ENCODE results near the gene GJA3.
"Not testable (repeated sequence)": the region's sequence is repeated elsewhere in the genome, so short reads cannot be mapped to it uniquely, and the experiment has no call there.

The GJA3 gene

DNA sequence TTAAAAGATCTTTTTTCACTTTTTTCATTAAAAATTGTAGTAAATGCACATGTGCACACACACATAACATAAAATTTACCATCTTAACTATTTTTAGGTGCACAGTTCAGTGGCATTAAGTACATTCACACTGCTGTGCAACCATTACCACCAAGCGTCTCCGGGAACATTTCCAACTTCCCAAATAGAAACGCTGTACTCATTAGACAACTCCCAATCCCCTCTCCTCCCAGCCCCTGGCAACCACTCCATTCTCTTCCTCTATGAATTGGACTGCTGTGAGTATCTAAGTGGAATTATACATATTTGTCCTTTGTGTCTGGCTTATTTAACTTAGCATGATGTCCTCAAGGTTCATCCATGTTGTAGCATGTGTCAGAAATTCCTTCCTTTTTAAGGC is 20.3 kb upstream of the GJA3 start:
- no peak for DNase-seq

DNA sequence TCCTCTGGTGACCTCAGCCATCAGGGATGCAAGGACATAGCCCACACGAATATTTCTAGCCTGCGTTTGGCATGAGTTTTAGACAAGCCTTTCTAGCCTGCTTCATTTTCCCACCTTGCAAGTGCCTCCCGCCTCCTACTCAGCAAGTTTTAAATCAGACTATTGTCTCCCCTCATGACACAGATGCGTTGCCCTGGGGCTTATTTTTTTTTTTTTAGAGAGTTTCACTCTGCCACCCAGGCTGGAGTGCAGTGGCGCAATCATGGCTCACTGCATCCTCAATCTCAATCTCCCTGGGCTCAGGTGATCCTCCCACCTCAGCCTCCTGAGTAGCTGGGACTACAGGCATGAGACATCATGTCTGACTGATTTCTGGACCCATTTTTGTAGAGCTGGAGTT is 17.3 kb upstream of the GJA3 start:
- no peak for DNase-seq

DNA sequence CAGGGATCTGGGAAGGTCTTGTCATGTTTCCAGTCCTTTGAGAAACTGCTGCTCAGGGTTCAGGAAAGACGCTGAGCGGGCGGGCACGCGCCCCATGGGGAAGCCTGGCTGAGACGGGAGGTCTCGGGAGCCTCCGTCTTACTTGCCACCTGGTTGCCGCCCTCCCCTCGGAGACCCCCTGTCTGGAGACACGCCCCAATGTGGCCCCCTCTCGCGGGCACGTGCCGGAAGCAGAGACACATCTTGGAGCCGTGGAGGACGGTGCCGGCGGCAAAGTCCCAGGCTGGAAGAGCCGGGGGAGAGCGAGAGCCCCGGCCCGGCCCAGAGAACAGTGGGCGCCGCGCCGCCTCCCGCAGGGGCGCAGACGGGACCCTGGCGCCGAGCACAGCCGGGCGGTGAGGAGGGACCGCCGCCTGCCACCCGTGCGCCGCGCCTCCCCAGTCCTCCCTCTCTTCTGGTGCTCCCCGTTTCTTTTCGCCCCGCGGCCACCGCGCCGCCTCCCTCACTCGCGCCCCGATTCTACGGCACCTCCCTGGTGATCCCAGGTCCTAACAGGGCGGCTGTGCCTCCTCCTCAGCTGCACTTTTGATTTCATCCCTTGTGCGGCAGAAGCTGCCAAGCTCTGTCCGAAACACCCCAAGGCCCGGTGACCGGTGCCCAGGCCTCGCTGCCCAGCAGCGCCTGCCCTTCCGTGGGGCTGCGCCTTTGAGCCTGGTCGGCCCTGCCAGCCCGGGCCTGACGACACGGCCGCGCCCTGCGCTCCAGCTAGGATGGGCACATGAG is 16.4 kb upstream of the GJA3 start:
- DNase-seq = no peak

DNA sequence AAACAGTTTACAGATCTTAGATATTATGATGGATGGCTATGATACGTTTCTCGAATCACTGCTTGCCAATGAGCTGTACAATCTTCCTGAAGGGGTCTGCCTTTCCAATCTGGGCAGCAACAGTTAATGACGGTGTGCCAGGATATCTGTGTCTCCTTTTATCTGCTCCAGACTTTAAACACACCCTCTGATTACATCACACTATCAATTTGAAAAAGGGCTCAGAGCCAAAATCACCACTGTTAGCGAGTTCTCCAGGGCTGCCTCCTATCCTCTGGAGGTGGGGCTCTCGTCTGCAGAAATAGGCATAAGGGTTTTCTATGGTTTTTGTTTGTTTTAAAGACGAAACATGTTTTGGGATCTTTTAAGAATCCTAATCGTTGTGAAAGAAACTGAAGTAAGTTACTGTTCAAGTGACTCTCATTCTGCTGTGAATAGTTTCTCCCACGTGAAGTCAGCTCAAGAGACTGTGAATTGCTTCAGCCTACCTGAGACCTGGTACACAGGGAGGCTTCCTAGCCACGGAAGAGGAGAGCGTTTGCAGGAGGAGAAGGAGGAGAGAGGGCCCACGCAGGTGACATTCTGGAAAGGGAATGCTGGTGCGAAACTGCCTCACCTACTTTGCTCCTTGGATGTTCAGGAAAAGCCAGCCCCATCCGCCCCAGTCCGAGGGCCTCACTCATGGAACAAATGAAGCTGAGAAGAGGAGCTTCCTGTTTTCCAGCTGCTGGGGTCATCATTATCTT is 15.2 kb upstream of the GJA3 start:
- no peak for DNase-seq

DNA sequence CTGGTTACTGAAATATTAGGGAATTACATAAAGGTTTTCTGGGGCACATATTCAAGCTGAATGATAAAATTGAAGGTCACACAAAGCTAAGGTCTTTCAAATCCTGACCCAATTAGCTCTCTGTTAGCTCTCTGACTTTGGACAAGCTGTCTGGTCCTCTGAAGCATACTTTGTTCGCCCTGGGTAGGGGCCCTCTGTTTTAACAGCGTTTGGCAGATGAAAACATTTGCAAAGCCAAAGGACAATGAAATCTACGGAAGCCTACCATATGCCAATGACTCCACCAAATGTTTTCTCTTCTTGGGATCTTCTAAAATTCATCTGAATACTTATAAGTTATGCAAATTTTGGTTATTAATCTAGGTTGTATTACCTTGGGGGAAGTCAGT is 14.5 kb upstream of the GJA3 start:
- no peak for DNase-seq

DNA sequence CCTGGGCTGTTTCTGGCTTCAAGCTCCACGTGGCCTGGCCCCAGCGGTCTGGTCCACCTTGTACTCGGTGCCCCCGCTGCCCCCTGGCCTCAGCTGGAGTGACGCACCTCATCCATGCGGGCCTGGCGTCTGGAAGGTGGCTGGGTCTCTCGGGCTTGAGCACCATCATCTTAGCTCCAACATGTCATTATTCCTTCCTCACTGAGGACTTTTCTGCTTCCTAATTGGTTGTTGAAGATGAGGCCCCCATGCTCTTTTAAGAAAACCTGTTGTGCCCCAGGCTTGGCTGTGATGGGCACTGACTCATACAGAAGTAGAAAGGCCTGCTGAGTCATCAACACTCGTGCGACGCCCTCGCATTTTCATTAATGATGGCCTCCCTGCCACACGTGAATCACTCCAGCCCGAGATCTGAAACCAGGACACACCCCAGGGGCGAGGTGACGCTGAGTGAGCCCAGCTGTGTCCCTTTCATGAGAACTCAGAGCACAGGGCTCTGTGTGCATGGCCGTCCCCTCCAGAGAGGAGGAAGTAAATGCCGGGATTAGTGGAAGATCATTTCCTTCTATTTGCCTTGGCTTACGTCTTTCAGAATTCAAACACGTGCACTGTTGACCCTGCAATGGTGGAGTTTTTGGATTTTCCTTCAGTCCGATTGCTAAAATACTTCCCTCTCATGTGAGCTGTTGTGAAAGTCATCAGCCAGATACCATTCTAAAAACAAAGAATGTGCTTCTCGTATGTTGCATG is 14.0 kb upstream of the GJA3 start:
- DNase-seq = peak; percentile 60

DNA sequence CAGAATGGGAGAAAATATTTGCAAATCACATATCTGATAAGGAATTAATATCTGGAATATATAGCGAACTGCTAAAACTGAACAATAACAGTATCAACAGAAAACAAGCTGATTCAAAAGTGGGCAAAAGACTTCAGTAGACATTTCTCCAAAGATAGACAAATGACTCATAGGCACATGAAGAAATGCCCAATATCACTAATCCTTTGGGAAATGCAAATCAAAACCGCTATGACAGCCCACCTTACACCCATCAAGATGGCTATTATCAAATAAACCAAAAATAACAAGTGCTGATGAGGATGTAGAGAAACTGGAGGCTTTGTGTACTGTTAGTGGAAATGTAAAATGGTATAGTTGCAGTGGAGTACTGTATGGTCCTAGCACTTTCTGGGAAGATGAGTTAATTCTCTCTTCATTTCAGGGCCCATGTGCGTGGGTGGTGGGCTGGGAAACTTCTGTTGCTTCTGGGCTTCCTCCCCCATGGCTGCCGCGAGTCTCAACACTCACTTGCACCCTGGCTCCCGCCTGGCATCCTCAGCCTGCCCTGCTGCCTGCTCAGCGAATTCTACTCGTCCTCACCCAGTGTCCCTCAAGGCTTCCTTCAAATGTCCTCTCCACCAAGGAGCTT is 12.4 kb upstream of the GJA3 start:
- DNase-seq = no peak

DNA sequence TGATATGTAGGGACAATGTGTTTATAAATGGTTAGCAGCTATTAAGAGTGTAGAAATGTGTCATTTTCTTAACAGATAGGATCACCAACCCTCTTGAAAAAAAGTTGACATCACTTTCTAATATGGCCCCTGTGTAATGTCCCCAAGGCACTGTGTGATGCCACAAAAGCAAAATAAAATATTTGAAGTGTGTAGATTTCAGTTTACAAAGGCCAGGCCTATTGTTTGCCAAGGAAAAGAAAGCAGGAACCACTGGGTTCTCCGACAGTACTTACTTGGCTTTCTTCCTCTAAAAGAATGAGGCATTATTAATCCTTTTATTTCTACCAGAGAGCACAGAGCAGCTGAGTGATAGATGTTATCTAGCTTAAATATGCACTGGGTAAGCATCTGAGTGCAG is 10.5 kb upstream of the GJA3 start:
- no peak for DNase-seq

DNA sequence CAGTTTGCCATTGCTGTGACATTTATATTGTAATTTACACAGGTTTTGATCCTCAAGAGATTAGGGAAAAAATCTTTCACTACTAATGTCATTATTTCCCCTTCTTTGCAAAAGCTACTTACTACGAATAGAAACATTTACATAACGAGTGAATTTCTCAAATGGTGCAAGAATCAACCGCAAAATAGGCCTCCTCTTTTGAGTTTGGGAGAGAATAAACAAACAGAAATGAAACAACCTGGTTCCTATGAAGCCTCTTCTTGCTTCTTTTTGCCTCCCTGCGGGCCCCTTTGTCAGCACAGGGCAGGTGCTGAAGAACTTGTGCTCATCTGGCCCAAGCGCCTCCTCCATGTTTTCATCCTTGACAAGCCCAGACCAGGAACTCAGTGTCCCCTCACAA is 10.1 kb upstream of the GJA3 start:
- no peak for DNase-seq

DNA sequence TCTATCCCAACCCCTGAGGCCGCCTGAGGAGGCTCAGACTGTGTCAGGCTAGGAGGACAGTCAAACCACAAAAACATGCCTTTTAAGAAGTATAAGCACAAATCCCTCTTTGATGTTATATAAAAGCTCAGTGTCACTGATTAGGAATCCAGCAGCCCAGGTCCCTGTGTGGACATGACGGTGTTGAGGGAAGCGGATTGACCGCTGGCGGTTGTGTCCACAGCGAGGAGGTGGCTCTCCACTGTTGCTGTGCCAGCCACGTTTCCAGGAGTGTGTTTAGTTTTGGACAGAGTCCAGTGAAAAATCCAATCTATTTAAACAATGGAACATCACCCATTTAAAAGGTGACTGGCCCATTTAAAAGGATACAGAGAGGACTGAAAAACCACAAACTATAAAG is 7.5 kb upstream of the GJA3 start:
- DNase-seq = no peak

DNA sequence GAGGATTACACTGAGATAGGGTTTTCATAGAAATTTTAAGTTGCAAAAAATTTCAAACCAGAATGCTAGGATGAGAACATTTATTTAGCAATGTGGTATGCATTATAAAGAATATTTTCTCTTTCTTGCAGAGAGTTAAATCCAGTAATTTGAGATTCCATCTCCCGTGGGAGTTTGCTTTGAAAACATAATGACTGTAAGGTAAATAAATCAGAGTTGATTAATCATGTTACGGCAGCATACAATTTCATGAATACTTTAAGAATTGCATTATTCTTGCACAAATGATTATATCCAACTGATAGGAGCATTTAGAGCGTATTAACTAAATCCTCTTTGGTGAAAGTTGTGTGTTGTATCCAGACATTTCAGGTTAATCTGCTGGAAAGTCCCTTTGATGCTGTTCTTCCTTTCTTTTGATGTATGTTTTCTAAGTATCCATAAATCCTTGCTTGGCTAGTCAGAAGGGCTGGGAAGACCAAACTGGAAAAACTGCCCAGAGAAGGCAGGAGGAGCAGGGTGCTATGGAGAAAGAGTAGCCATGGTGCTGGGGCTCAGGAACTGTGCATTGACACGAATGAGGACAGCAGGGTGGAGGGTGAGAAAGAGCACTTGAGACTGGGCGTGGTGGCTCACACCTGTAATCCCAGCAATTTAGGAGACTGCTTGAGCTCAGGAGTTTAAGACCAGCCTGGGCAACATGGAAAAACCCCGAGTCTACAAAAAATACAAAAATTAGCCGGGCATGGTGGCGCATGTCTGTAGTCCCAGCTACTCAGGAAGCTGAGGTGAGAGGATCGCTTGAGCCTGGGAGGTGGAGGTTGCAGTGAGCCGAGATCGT is 4.8 kb upstream of the GJA3 start:
- no peak for DNase-seq

DNA sequence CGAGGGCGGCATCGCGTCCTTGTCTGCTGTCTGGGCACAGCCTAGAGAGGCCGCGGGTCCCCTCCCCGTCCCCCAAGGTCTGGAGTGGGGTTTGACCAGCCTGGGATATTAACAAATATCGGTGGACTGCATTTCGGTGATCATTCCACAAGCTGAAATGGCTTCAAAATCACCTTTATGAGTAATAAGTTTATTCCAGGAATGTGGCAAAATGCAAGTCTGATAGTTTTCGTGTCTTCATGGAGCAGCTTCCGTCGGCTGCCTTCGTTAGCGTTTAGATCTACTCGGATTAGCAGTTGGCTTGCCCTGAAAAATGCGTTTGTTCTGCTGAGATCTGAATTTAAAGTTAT is 1.1 kb upstream of the GJA3 start:
- DNase-seq = no peak

DNA sequence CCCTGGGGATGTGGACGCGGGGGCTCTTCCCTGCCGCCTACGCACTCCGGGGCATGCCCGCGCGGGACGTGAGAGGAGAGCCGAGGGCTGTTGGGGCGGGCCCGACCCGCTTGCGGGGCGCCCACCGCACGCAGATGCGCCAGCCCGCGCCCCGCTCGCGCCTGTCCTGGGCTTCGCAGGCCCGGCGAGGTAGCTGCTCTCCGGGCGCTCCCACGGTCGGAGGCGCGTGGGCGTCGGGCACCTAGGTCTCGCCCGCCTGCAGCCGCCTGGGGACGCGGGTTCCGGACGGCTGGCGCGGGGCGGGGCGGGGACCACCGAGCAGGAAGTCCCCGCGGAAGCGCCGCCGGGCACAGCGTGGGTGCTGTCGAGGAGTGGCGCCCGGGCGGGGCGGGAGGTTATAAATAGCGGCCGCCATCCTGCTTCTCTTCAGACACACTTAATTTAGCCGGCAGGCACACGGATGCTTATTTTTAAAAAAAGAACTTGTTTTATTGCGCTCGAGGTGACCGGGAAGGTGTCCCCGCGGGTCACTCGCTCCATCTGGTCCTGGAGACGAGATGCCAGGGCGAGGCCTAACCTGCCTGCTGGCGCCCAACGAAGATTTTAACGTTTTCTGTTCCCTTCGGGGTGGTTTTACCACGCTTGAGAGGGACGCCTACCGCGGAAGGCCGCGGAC is 561 bp upstream of the GJA3 start:
- DNase-seq = no peak

DNA sequence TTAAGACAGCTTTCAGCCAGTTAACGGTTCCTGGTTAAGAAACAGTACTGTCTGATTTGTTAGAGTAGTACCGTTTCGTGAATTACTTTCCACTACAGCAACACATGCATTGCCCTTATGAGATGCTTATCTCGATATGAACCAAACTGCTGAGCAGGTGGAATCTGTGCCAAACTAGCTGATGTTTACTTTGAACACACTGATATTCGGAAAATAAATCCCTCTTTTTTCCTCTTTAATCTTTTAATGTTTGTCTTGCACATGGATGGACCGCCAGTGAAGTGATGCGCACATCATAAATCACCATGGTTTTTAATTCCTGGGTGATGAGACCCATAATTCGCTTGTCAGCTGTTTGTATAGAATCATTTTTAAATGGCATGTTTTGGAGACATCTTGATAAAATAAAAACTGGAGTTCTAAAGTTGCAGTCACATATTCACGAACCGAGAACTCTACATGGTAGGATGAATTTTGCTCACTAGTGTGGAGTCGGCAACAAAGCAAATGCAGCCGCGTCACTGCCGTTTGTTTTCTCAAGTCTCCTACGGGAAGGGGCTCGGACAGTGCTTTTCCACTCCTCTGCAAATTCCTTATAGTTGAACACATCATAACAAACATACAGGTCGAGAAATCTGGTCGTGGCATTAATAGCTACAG is 1.1 kb downstream of the GJA3 start:
- DNase-seq = no peak

DNA sequence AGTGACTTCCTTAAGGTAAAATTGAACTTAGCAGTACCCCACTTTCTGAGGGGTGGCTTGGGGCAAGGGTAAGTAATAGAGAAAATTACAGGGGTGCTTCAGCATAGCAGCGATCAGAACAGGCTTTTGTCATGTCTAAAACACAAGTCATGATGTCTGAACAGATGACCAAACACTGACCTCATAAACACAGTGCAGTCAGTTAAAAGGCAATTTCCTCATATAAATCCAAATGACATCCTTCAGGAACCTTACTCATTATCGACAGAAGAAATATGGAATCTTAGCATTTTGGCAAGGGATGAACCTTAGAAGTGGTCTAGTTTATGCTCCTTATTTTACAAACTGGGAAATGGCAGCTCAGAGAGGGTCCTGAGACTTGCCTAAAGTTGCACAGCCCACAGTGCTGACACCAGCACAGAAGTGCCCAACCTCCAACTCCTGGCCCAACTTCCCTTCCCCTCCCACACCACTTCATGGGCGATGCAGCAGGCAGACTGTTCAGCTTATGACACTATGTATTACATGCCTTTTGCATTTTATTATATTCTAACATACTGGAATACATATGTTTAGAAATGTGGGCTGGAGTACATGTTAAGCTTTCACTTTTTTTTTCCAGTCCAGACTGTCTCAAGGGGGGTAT is 3.6 kb downstream of the GJA3 start:
- DNase-seq = no peak

DNA sequence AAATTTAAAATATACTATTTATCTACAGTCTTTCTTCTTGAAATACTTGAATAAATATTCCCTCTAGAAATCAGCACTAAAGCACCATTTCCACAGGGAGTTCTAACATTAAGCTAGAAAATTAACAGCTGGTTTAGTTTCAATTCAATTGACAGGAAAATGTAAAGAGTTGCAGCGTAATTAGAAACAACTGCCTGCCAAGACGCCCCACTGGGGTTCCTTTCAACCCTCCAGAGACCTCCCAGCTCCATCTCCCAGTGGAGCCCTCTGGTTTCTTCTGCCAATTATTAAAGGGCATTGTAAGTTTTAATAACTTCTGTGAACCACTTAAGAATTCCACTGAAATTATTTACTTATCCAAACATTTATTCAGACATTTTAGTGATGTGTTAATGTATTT is 4.2 kb downstream of the GJA3 start:
- DNase-seq = no peak

DNA sequence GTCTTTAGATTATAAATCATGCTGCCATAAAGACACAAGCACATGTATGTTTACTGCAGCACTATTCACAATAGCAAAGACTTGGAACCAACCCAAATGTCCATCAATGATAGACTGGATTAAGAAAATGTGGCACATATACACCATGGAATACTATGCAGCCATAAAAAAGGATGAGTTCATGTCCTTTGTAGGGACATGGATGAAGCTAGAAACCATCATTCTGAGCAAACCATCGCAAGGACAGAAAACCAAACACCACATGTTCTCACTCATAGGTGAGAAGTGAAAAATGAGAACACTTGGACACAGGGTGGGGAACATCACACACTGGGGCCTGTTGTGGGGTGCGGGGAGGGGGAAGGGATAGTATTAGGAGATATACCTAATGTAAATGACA is 7.6 kb downstream of the GJA3 start:
- not testable (repeated sequence) for DNase-seq

DNA sequence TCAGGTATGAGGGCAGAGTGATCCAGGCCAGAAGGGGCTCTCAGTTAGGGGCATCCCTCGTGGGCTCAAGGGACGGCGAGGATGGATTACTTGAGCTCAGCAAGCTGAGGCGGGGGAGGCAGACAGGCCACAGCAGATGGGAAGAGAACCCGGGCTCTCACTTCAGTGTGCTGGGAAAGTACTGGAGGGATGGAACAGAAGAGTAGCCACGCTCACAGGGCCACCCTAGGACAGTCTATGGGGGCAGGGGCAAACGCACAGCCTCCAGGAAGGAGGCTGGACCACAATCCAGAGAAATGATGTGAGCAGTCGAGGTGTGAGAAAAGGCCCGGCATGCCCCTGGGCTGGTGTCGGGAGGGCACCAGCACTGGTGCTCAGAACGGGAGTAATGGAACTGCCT is 9.2 kb downstream of the GJA3 start:
- no peak for DNase-seq

DNA sequence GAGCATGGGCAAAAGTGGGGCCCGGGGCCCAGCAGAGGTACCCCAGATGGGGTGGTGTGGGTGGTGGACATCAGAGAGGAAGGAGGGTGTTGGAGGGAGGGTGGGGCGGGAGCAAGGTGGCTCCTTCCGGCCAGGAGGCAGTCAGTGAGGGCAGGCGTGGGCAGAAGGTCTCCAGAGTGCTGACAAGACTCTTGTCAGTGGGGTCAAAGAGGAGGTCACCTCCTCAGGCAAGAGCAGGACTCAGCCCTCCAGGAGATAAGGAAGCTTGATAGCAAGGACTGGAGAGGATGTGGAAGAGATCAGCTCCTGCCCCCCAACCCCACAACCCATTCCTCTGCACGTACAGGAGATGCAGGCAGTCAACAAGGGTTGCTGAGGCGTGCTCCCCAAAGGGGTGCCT is 9.8 kb downstream of the GJA3 start:
- DNase-seq = no peak

DNA sequence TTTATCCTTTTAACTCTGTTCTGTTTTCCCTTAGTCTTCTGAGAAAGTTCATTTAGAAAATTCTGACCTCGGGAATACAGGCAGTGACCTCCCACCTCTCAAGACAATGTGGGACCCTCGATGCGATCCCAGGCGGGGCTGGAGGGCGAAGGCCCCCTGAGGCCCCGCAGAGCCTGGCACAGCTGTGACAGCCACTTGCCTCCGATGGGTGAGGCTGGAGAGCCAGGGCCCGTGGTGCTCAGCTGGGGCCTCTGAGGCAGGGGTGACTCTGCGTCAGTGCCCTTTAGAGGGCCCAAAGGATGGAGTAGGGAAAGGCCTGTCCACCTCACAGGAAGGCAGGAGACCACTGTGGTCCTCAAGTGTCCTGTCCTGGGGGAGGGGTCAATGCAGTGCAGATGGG is 10.3 kb downstream of the GJA3 start:
- DNase-seq = no peak

DNA sequence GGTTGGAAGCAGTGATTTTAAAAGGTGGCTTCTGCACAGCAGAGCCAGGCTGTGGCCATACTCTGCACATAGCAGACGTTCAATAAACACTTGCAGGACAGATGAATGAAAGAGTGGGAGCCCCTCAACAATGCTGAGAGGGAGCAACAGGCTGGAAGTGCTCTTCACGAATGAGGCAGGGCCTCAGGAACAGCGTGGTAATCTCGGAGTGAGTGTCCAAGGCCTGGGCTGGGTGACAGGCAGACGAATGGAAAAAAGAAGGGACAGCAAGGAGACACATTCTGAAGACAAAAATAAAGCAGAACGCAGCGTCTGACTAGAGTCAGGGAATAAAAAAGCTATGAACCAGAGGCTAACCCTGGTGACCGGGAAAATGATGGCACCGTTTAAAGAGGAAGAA is 11.1 kb downstream of the GJA3 start:
- DNase-seq = no peak

Measured in femur (tissue), 1 donor.